IMR-90 (cell line): ENCODE results near the gene APOB. TPM values are rescaled to one million over a fixed set of nuclear protein-coding genes. Genes with fewer than 3 reads are reported as not detected.

Experiments
- ATAC-seq: fragments of 200-7000 bp; cut with Tn5 transposase; 2 replicates; pipeline ENCODE4 v1.9.1; 2020; ENCODE audit warnings: low read depth, mild to moderate bottlenecking, moderate library complexity
- BruUV-seq: library from RNA; stranded (reverse); fragments of 400-500 nt; replicated peaks from 2 replicates; lab custom pipeline; 2021; lab: Mats Ljungman, UMichigan
- CTCF ChIA-PET: fragments of 300-600 bp; formaldehyde crosslinking; extraction: SDS; loops from one replicate; lab custom pipeline; 2021; ENCODE audit warnings: antibody characterized with exemption; lab: Yijun Ruan, JAX
- POLR2A ChIA-PET: fragments of 300-600 bp; sonication (Branson Sonifier 250); formaldehyde crosslinking; loops from one replicate; lab custom pipeline; 2022; ENCODE audit warnings: antibody characterized with exemption; ENCODE audit not compliant: unreplicated experiment; lab: Charles Lee
- DNase-seq: peaks from one replicate; pipeline ENCODE4 v3.0.0; 2013
- H2AFZ ChIP-seq: replicated peaks from 2 replicates; pipeline ENCODE3; 2013; ENCODE audit warnings: low read length, mild to moderate bottlenecking; ENCODE audit not compliant: poor library complexity
- H2AK5ac ChIP-seq: 2 replicates; pipeline ENCODE4 v1.6.1; 2013; ENCODE audit warnings: low read depth, low read length, inconsistent platforms
- H2AK9ac ChIP-seq: replicated peaks from 2 replicates; pipeline ENCODE3; 2013; ENCODE audit warnings: mild to moderate bottlenecking, low read depth, low read length, moderate library complexity; ENCODE audit not compliant: poor library complexity
- H2BK120ac ChIP-seq: 2 replicates; pipeline ENCODE4 v1.6.1; 2013; ENCODE audit warnings: low read depth, low read length, inconsistent platforms
- H2BK15ac ChIP-seq: 3 replicates; pipeline ENCODE4 v1.6.1; 2013; ENCODE audit warnings: low read depth, low read length, inconsistent platforms
- H2BK20ac ChIP-seq: 2 replicates; pipeline ENCODE4 v1.6.1; 2013; ENCODE audit warnings: low read depth, mild to moderate bottlenecking, inconsistent platforms, low read length, moderate library complexity
- H2BK5ac ChIP-seq: 2 replicates; pipeline ENCODE4 v1.6.1; 2013; ENCODE audit warnings: mild to moderate bottlenecking, low read depth, low read length, inconsistent platforms; ENCODE audit not compliant: poor library complexity, severe bottlenecking
- H3K14ac ChIP-seq: replicated peaks from 2 replicates; pipeline ENCODE4 v1.6.1; 2013; ENCODE audit warnings: low read depth, low read length, inconsistent platforms
- H3K18ac ChIP-seq: 2 replicates; pipeline ENCODE4 v1.6.1; 2013; ENCODE audit warnings: low read depth, low read length, control low read depth
- H3K23ac ChIP-seq: 2 replicates; pipeline ENCODE4 v1.6.1; 2013; ENCODE audit warnings: low read depth, low read length, inconsistent platforms
- H3K27ac ChIP-seq: 2 replicates; pipeline ENCODE4 v1.5.1; 2013; ENCODE audit warnings: mild to moderate bottlenecking, control low read depth, low read length; ENCODE audit not compliant: insufficient read depth
- H3K27me3 ChIP-seq: 2 replicates; pipeline ENCODE4 v1.6.1; 2013; ENCODE audit warnings: low read length; ENCODE audit not compliant: control insufficient read depth, insufficient read depth
- H3K36me3 ChIP-seq: 2 replicates; pipeline ENCODE4 v1.6.1; 2013; ENCODE audit warnings: low read length, mixed read lengths; ENCODE audit not compliant: control insufficient read depth, insufficient read depth
- H3K4ac ChIP-seq: 2 replicates; pipeline ENCODE4 v1.6.1; 2013; ENCODE audit warnings: low read depth, low read length, inconsistent platforms
- H3K4me1 ChIP-seq: 2 replicates; pipeline ENCODE4 v1.6.1; 2013; ENCODE audit warnings: low read length, mixed read lengths; ENCODE audit not compliant: control insufficient read depth, insufficient read depth
- H3K4me2 ChIP-seq: 2 replicates; pipeline ENCODE4 v1.6.1; 2013; ENCODE audit warnings: low read depth, mild to moderate bottlenecking, control low read depth, low read length, moderate library complexity
- H3K4me3 ChIP-seq: 2 replicates; pipeline ENCODE4 v1.5.1; 2013; ENCODE audit warnings: low read depth, mild to moderate bottlenecking, control low read depth, low read length, moderate library complexity; ENCODE audit not compliant: insufficient read depth
- H3K56ac ChIP-seq: 2 replicates; pipeline ENCODE4 v1.6.1; 2013; ENCODE audit warnings: low read length, inconsistent platforms; ENCODE audit not compliant: insufficient read depth; ENCODE audit errors: extremely low read depth
- H3K79me1 ChIP-seq, 2 experiments: 2 replicates each; pipeline ENCODE4 v1.6.1; 2013; ENCODE audit warnings: low read length in 2 of 2, inconsistent platforms in 1 of 2, low read depth in 1 of 2
- H3K9ac ChIP-seq: 2 replicates; pipeline ENCODE4 v1.6.1; 2013; ENCODE audit warnings: low read depth, low read length, control low read depth
- H3K9me1 ChIP-seq: 2 replicates; pipeline ENCODE4 v1.6.1; 2013; ENCODE audit warnings: low read length, inconsistent platforms; ENCODE audit not compliant: insufficient read depth
- H3K9me3 ChIP-seq: 2 replicates; pipeline ENCODE4 v1.6.1; 2013; ENCODE audit warnings: low read length; ENCODE audit not compliant: control insufficient read depth, insufficient read depth
- H4K20me1 ChIP-seq: 2 replicates; pipeline ENCODE4 v1.6.1; 2013; ENCODE audit warnings: low read length, inconsistent platforms; ENCODE audit not compliant: insufficient read depth
- H4K5ac ChIP-seq: 2 replicates; pipeline ENCODE4 v1.6.1; 2013; ENCODE audit warnings: mild to moderate bottlenecking, low read depth, low read length, control low read depth
- H4K8ac ChIP-seq, 2 experiments: 2 replicates each; pipeline ENCODE4 v1.6.1; 2013; ENCODE audit warnings: low read depth in 2 of 2, low read length in 2 of 2, control low read depth in 1 of 2, inconsistent platforms in 1 of 2
- H4K91ac ChIP-seq: 2 replicates; pipeline ENCODE4 v1.6.1; 2013; ENCODE audit warnings: low read depth, low read length, inconsistent platforms; ENCODE audit not compliant: insufficient read depth
- CEBPB ChIP-seq: IDR thresholded peaks from 2 replicates; pipeline ENCODE4 v1.6.1; 2012; ENCODE audit warnings: low read depth, low read length, improper control_type of control experiment
- CHD1 ChIP-seq: IDR thresholded peaks from 2 replicates; pipeline ENCODE4 v1.6.1; 2012; ENCODE audit warnings: low read depth, low read length, improper control_type of control experiment
- CTCF ChIP-seq: conservative IDR thresholded peaks from 2 replicates; pipeline ENCODE4 v1.5.1; 2012; ENCODE audit warnings: mild to moderate bottlenecking, low read depth, low read length, improper control_type of control experiment
- FOS ChIP-seq: fragments of 150-350 bp; IDR thresholded peaks from 2 replicates; pipeline ENCODE4 v1.6.1; 2016; ENCODE audit warnings: low read depth, low read length
- MAZ ChIP-seq: IDR thresholded peaks from 2 replicates; pipeline ENCODE4 v1.6.1; 2012; ENCODE audit warnings: low read depth, mild to moderate bottlenecking, low read length, improper control_type of control experiment, moderate library complexity, borderline replicate concordance
- MXI1 ChIP-seq: IDR thresholded peaks from 2 replicates; pipeline ENCODE4 v1.6.1; 2012; ENCODE audit warnings: low read depth, mild to moderate bottlenecking, low read length, moderate library complexity, borderline replicate concordance
- NFE2L2 ChIP-seq: fragments of 150-350 bp; IDR thresholded peaks from 2 replicates; pipeline ENCODE4 v1.6.1; 2016; ENCODE audit warnings: low read depth, mild to moderate bottlenecking, low read length
- POLR2A ChIP-seq: IDR thresholded peaks from 2 replicates; pipeline ENCODE4 v1.6.1; 2012; ENCODE audit warnings: mild to moderate bottlenecking, low read depth, low read length
- SMC3 ChIP-seq: fragments of 150-350 bp; IDR thresholded peaks from 2 replicates; pipeline ENCODE4 v1.6.1; 2016; ENCODE audit warnings: low read depth, mild to moderate bottlenecking, antibody characterized with exemption, low read length, moderate library complexity
- WGBS, 2 experiments: methylation state at CpG; one replicate each; pipeline versions ENCODE4 v1.1.5 to v1.1.7; 2013; ENCODE audit warnings: missing lambda C conversion rate in 2 of 2; ENCODE audit not compliant: insufficient read length in 1 of 2; ENCODE audit errors: extremely low coverage in 2 of 2; 5-methylcytosine and 5-hydroxymethylcytosine counted together
- dilution Hi-C: fragments of 300-500 bp; cut with HindIII; formaldehyde crosslinking; loops from one replicate; pipeline ENCODE4 v1.14.3; 2018; ENCODE audit warnings: low sequenced_read_pairs; ENCODE audit not compliant: unreplicated experiment
- in situ Hi-C: fragments of 300-500 bp; cut with MboI; formaldehyde crosslinking; loops from 3 replicates; pipeline ENCODE4 v1.14.3; 2019; ENCODE audit warnings: low sequenced_read_pairs, inconsistent platforms, mixed read lengths
- intact Hi-C: fragments of 100-400 bp; cut with micrococcal nuclease; formaldehyde crosslinking; loops from 2 replicates; pipeline ENCODE4 v1.10.0; 2022
- polyA plus RNA-seq, 3 experiments: library from polyadenylated mRNA; depleted of rRNA; stranded (reverse); fragments of >200 nt; gene quantifications; 2 replicates each; pipeline ENCODE4 v1.2.3, GENCODE V29; 2012; ENCODE audit warnings: low replicate concordance in 1 of 3
- total RNA-seq: library from RNA; depleted of rRNA; stranded (reverse); fragments of >200 nt; gene quantifications from 2 replicates; pipeline ENCODE4 v1.2.3, GENCODE V29; 2012
- TF ChIP-seq, protein P1 (sequence below): fragments of 150-350 bp; IDR thresholded peaks from 2 replicates; pipeline ENCODE4 v1.6.1; 2017; ENCODE audit warnings: mild to moderate bottlenecking, antibody characterized with exemption, low read length, low read depth

The APOB gene
- total and polyA plus RNA-seq, 2 of the 4 experiments (the other 2 are of a cell fraction) = under 0.01 TPM; not detected in 1

DNA sequence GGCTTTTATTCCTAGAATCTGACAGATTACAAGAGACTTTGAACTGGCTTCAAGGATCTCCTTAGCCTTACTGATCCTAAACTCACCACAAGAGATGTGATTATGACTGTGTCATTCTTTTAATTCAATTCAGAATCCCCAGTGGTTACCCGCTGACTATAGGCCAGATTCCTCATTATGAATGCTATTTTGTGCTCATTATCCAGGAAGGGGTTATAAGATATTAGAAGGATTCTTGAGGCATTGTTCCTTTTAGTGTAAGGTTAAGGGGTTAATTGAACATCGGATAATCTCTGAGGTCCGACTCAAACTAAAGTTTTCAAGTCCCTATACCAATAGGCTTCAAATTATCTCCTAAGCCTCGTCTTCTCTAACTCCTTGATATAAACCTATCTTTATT is 40.5 kb upstream of the APOB start:
- H3K27me3 ChIP-seq = no peaks in the 10 kb centered on the region
- BruUV-seq = no TSS peak
- H3K4me3 ChIP-seq = no peak overlapping the region
- H2AK9ac ChIP-seq = no peak overlapping the region
- no peak overlapping the region for H2BK20ac ChIP-seq
- H3K4me1 ChIP-seq = no peaks in the 10 kb centered on the region
- H2BK15ac ChIP-seq = no peak overlapping the region
- TF ChIP-seq NFE2L2 (no peak), CHD1 (no peak), CEBPB (no peak), SMC3 (no peak), CTCF (no peak), POLR2A (no peak), MXI1 (no peak), FOS (no peak), MAZ (no peak)
- TF ChIP-seq, protein P1, sequence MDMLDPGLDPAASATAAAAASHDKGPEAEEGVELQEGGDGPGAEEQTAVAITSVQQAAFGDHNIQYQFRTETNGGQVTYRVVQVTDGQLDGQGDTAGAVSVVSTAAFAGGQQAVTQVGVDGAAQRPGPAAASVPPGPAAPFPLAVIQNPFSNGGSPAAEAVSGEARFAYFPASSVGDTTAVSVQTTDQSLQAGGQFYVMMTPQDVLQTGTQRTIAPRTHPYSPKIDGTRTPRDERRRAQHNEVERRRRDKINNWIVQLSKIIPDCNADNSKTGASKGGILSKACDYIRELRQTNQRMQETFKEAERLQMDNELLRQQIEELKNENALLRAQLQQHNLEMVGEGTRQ = no peak
- H2AK5ac ChIP-seq = no peak overlapping the region
- no peak overlapping the region for H4K5ac ChIP-seq
- H3K4ac ChIP-seq = no peak overlapping the region
- no peak overlapping the region for H3K27ac ChIP-seq
- no peak overlapping the region for H3K18ac ChIP-seq
- no peak overlapping the region for H3K56ac ChIP-seq
- intact Hi-C loops (no loop called here), dilution Hi-C loops (no loop called here), in situ Hi-C loops (no loop called here)
- H3K4me2 ChIP-seq = no peak overlapping the region
- no peaks in the 10 kb centered on the region for H3K36me3 ChIP-seq
- WGBS, 2 experiments = no CpG with 5 or more reads among the region's 4 CpGs
- no peak overlapping the region for H2AFZ ChIP-seq
- H4K8ac ChIP-seq = no peak overlapping the region
- no peak overlapping the region for H3K14ac ChIP-seq
- no peak for DNase-seq
- POLR2A ChIA-PET = no interaction called here
- H4K91ac ChIP-seq = no peak overlapping the region
- no peaks in the 10 kb centered on the region for H3K9me3 ChIP-seq
- no peak overlapping the region for H2BK120ac ChIP-seq
- H4K20me1 ChIP-seq = no peaks in the 10 kb centered on the region
- no peaks in the 10 kb centered on the region for H3K79me1 ChIP-seq
- H2BK5ac ChIP-seq = no peak overlapping the region
- no peaks in the 10 kb centered on the region for H3K9me1 ChIP-seq
- CTCF ChIA-PET = no interaction called here
- H3K9ac ChIP-seq = no peak overlapping the region
- no peak for ATAC-seq
- H3K23ac ChIP-seq = no peak overlapping the region
